Caco-2 (cell line): ENCODE results near the gene PI4KA. TPM values are rescaled to one million over a fixed set of nuclear protein-coding genes. Genes with fewer than 3 reads are reported as not detected.

Experiments
- BruUV-seq: library from RNA; stranded (reverse); fragments of 400-500 nt; replicated peaks from 2 replicates; lab custom pipeline; 2021; lab: Mats Ljungman, UMichigan
- CTCF ChIA-PET: fragments of 300-600 bp; sonication (Branson Sonifier 250); formaldehyde crosslinking; loops from one replicate; lab custom pipeline; 2022; ENCODE audit warnings: antibody characterized with exemption; lab: Charles Lee
- POLR2A ChIA-PET: fragments of 300-600 bp; sonication (Branson Sonifier 250); formaldehyde crosslinking; loops from one replicate; lab custom pipeline; 2022; ENCODE audit warnings: antibody characterized with exemption; lab: Charles Lee
- DNase-seq, 2 experiments: peaks; one replicate each; pipeline versions ENCODE4 v3.0.0 to v3.0.0-alpha.2; 2020 to 2022
- H3K27me3 ChIP-seq: replicated peaks from 2 replicates; pipeline ENCODE4 v1.6.0; 2011; ENCODE audit warnings: low read length; ENCODE audit not compliant: control insufficient read depth, insufficient read depth
- H3K36me3 ChIP-seq: 2 replicates; pipeline ENCODE4 v1.5.1; 2011; ENCODE audit warnings: low read length; ENCODE audit not compliant: control insufficient read depth, insufficient read depth
- H3K4me1 ChIP-seq: fragments of 250-450 bp; sonication (Bioruptor Pico); 2 replicates; pipeline ENCODE4 v1.5.1; 2020; ENCODE audit warnings: mild to moderate bottlenecking
- H3K4me3 ChIP-seq: 2 replicates; pipeline ENCODE4 v1.5.1; 2011; ENCODE audit warnings: low read depth, mild to moderate bottlenecking, control low read depth, low read length
- H3K9me3 ChIP-seq: fragments of 250-450 bp; sonication (Bioruptor Pico); 2 replicates; pipeline ENCODE4 v1.5.1; 2020; ENCODE audit warnings: mild to moderate bottlenecking, moderate library complexity
- H3K27ac Mint-ChIP-seq: one replicate; pipeline ENCODE4 v1.8.0; 2022; ENCODE audit warnings: mixed read lengths; ENCODE audit not compliant: unreplicated experiment
- H3K27me3 Mint-ChIP-seq: one replicate; pipeline ENCODE4 v1.8.0; 2022; ENCODE audit warnings: mixed read lengths; ENCODE audit not compliant: insufficient read depth, unreplicated experiment
- H3K36me3 Mint-ChIP-seq: one replicate; pipeline ENCODE4 v1.8.0; 2022; ENCODE audit warnings: mild to moderate bottlenecking, mixed read lengths; ENCODE audit not compliant: insufficient read depth, unreplicated experiment
- H3K4me1 Mint-ChIP-seq: one replicate; pipeline ENCODE4 v1.8.0; 2022; ENCODE audit warnings: low read depth, mixed read lengths; ENCODE audit not compliant: unreplicated experiment
- H3K4me3 Mint-ChIP-seq: one replicate; pipeline ENCODE4 v1.8.0; 2022; ENCODE audit warnings: mild to moderate bottlenecking, moderate library complexity, mixed read lengths; ENCODE audit not compliant: unreplicated experiment
- H3K9me3 Mint-ChIP-seq: one replicate; pipeline ENCODE4 v1.8.0; 2022; ENCODE audit warnings: mixed read lengths; ENCODE audit not compliant: unreplicated experiment
- CTCF ChIP-seq, 2 experiments: fragments of 200-600 bp in 1 of 2; IDR thresholded peaks; 1 replicate in 1 of 2; 2 replicates in 1 of 2; pipeline versions ENCODE4 v1.5.1 to v1.8.0; 2011 to 2022; ENCODE audit warnings: antibody characterized with exemption in 1 of 2, control low read depth in 1 of 2, inconsistent platforms in 1 of 2, low read depth in 1 of 2, low read length in 1 of 2, mild to moderate bottlenecking in 1 of 2, moderate library complexity in 1 of 2; ENCODE audit not compliant: insufficient read depth in 1 of 2, severe bottlenecking in 1 of 2, unreplicated experiment in 1 of 2
- intact Hi-C: fragments of 100-400 bp; cut with micrococcal nuclease; formaldehyde crosslinking; loops from one replicate; pipeline ENCODE4 v1.10.0; 2022; ENCODE audit not compliant: unreplicated experiment
- total RNA-seq: library from RNA; stranded (reverse); gene quantifications from 2 replicates; pipeline ENCODE4 v1.2.3, GENCODE V29; 2022

The PI4KA gene
- total RNA-seq, 1 experiment from 2014 or later = 66.9 TPM

GRCh38 chr22:20836987-20837823 lies 21.4 kb downstream of the PI4KA start:
- ChIA-PET CTCF (no interaction called here), POLR2A (no interaction called here)
- Histone ChIP-seq H3K27me3 (no peaks in the 10 kb centered on the region), H3K9me3 (no peaks in the 10 kb centered on the region), H3K36me3 (0 out of 2 replicates have a peak, but pooled peaks cover 1% of the 10 kb centered on the region), H3K4me3 (no peak overlapping the region), H3K4me1 (peaks cover 21% of the 10 kb centered on the region)
- BruUV-seq = no TSS peak
- intact Hi-C loops = no loop called here
- no peak for TF ChIP-seq CTCF (IDR thresholded peaks at IDR 0.05; ENCODE audit: insufficient read depth in 1 of 2, low read depth in 1 of 2, low read length in 1 of 2, severe bottlenecking in 1 of 2, unreplicated experiment in 1 of 2)
- no peaks in the 10 kb centered on the region for H3K27me3 Mint-ChIP-seq
- H3K9me3 Mint-ChIP-seq = no peaks in the 10 kb centered on the region
- H3K27ac Mint-ChIP-seq = no peak overlapping the region
- no peak for DNase-seq
- H3K36me3 Mint-ChIP-seq = peaks cover 19% of the 10 kb centered on the region
- no peak overlapping the region for H3K4me3 Mint-ChIP-seq
- peaks cover 11% of the 10 kb centered on the region for H3K4me1 Mint-ChIP-seq

- Mint-ChIP-seq H3K9me3 (no peaks in the 10 kb centered on the region), H3K36me3 (peaks cover 33% of the 10 kb centered on the region), H3K4me1 (peaks cover under 1% of the 10 kb centered on the region), H3K4me3 (no peak overlapping the region), H3K27ac (no peak overlapping the region), H3K27me3 (no peaks in the 10 kb centered on the region)
- intact Hi-C loops = no loop called here
- H3K36me3 ChIP-seq = 0 out of 2 replicates have a peak, but pooled peaks cover 1% of the 10 kb centered on the region
- DNase-seq = no peak
- POLR2A ChIA-PET = no interaction called here
- TF ChIP-seq CTCF (IDR thresholded peaks at IDR 0.05; ENCODE audit: insufficient read depth in 1 of 2, low read depth in 1 of 2, low read length in 1 of 2, severe bottlenecking in 1 of 2, unreplicated experiment in 1 of 2) = no peak
- H3K9me3 ChIP-seq = no peaks in the 10 kb centered on the region
- no TSS peak for BruUV-seq
- H3K27me3 ChIP-seq = no peaks in the 10 kb centered on the region
- H3K4me1 ChIP-seq = no peaks in the 10 kb centered on the region; the same call in 1 of the 2 replicates
- no peak overlapping the region for H3K4me3 ChIP-seq
- CTCF ChIA-PET = no interaction called here
Observed at GRCh38 chr22:20834725-20835124, 23.9 kb downstream of the PI4KA start.

- no peaks in the 10 kb centered on the region for H3K4me1 Mint-ChIP-seq
- Histone ChIP-seq H3K9me3 (no peaks in the 10 kb centered on the region), H3K36me3 (0 out of 2 replicates have a peak, but pooled peaks cover 1% of the 10 kb centered on the region), H3K4me1 (no peaks in the 10 kb centered on the region), H3K27me3 (no peaks in the 10 kb centered on the region), H3K4me3 (no peak overlapping the region)
- ChIA-PET POLR2A (no interaction called here), CTCF (no interaction called here)
- H3K27me3 Mint-ChIP-seq = no peaks in the 10 kb centered on the region
- DNase-seq = no peak
- intact Hi-C loops = no loop called here
- no peak overlapping the region for H3K4me3 Mint-ChIP-seq
- no peaks in the 10 kb centered on the region for H3K9me3 Mint-ChIP-seq
- H3K27ac Mint-ChIP-seq = no peak overlapping the region
- H3K36me3 Mint-ChIP-seq = peaks cover 37% of the 10 kb centered on the region
- no peak for TF ChIP-seq CTCF (IDR thresholded peaks at IDR 0.05; ENCODE audit: insufficient read depth in 1 of 2, low read depth in 1 of 2, low read length in 1 of 2, severe bottlenecking in 1 of 2, unreplicated experiment in 1 of 2)
- no TSS peak for BruUV-seq
Observed at GRCh38 chr22:20834206-20834605, 24.4 kb downstream of the PI4KA start.
